CD4-positive, alpha-beta T cell (primary cell): ENCODE data around the gene FRMPD1. TPM values are rescaled to one million over a fixed set of nuclear protein-coding genes. Genes with fewer than 3 reads are reported as not detected.
"Not testable (repeated sequence)": the region's sequence is repeated elsewhere in the genome, so short reads cannot be mapped to it uniquely, and the experiment has no call there.

ENCODE experiments used
- ATAC-seq: fragments of 200-7000 bp; cut with Tn5 transposase; one replicate; pipeline ENCODE4 v1.10.0; 2022; ENCODE audit warnings: mild to moderate bottlenecking; ENCODE audit not compliant: poor library complexity
- CTCF ChIA-PET: fragments of 350-600 bp; sonication (Branson Sonifier 250); formaldehyde crosslinking; loops from one replicate; lab custom pipeline; 2021; ENCODE audit warnings: antibody characterized with exemption, inconsistent platforms; lab: Charles Lee
- POLR2A ChIA-PET: fragments of 350-600 bp; sonication (Branson Sonifier 250); formaldehyde crosslinking; loops from one replicate; lab custom pipeline; 2021; ENCODE audit warnings: antibody characterized with exemption, inconsistent platforms; lab: Charles Lee
- DNase-seq, 14 experiments: peaks; one replicate each; pipeline ENCODE4 v3.0.0-alpha.2; 2013 to 2020; ENCODE audit warnings: mixed read lengths in 2 of 14
- H3K27ac ChIP-seq, 2 donors: one replicate each; pipeline versions ENCODE4 v1.5.1 to v1.7.0; 2013; ENCODE audit warnings: low read length in 2 of 2, low read depth in 1 of 2, mild to moderate bottlenecking in 1 of 2
- H3K27me3 ChIP-seq, 2 experiments: 1 replicate in 1 of 2; 2 replicates in 1 of 2; pipeline versions ENCODE4 v1.6.1 to v1.7.0; 2013; ENCODE audit warnings: low read length in 2 of 2, control low read depth in 1 of 2, mild to moderate bottlenecking in 1 of 2, moderate library complexity in 1 of 2; ENCODE audit not compliant: insufficient read depth in 2 of 2, control insufficient read depth in 1 of 2
- H3K36me3 ChIP-seq: one replicate; pipeline ENCODE4 v1.6.1; 2013; ENCODE audit warnings: low read length, control low read depth; ENCODE audit not compliant: insufficient read depth
- H3K4me1 ChIP-seq: one replicate; pipeline ENCODE4 v1.6.1; 2013; ENCODE audit warnings: low read length, control low read depth; ENCODE audit not compliant: insufficient read depth
- H3K4me3 ChIP-seq: one replicate; pipeline ENCODE4 v1.5.1; 2013; ENCODE audit warnings: mild to moderate bottlenecking, low read length, moderate library complexity
- H3K9me3 ChIP-seq, 2 experiments: 1 replicate in 1 of 2; 2 replicates in 1 of 2; pipeline versions ENCODE4 v1.6.1 to v1.7.0; 2013; ENCODE audit warnings: low read length in 2 of 2, mild to moderate bottlenecking in 2 of 2, control low read depth in 1 of 2, moderate library complexity in 1 of 2; ENCODE audit not compliant: control insufficient read depth in 1 of 2, insufficient read depth in 1 of 2
- H3K27ac Mint-ChIP-seq: one replicate; pipeline ENCODE4 v1.8.0; 2020; ENCODE audit warnings: mixed read lengths
- H3K27me3 Mint-ChIP-seq: one replicate; pipeline ENCODE4 v1.8.0; 2021; ENCODE audit warnings: mixed read lengths
- H3K36me3 Mint-ChIP-seq: one replicate; pipeline ENCODE4 v1.8.0; 2021; ENCODE audit warnings: low read depth, mixed read lengths
- H3K4me1 Mint-ChIP-seq: one replicate; pipeline ENCODE4 v1.8.0; 2021; ENCODE audit warnings: low read depth, mixed read lengths
- H3K4me3 Mint-ChIP-seq: one replicate; pipeline ENCODE4 v1.8.0; 2020; ENCODE audit warnings: mild to moderate bottlenecking, mixed read lengths
- H3K9me3 Mint-ChIP-seq: one replicate; pipeline ENCODE4 v1.8.0; 2020; ENCODE audit warnings: mixed read lengths
- intact Hi-C, 2 experiments: fragments of 100-400 bp; cut with DNase I in 1 of 2; cut with micrococcal nuclease in 1 of 2; formaldehyde crosslinking; loops; one replicate each; pipeline versions ENCODE4 v1.15.1 to v1.9.0; 2023 to 2025; cut with DNase I, micrococcal nuclease
- total RNA-seq, 174 experiments: library from RNA in 2 of 174; stranded (reverse) in 2 of 174; gene quantifications; one replicate each; pipeline ENCODE4 v1.2.3 and lab custom pipeline; 2021 to 2026
- TF ChIP-seq, protein P1 (sequence below): fragments of 200-600 bp; IDR thresholded peaks from one replicate; pipeline ENCODE4 v1.8.0; 2022; ENCODE audit warnings: antibody characterized with exemption, mild to moderate bottlenecking

FRMPD1 gene
- total RNA-seq, 2 experiments from 2014 or later: not detected

DNA sequence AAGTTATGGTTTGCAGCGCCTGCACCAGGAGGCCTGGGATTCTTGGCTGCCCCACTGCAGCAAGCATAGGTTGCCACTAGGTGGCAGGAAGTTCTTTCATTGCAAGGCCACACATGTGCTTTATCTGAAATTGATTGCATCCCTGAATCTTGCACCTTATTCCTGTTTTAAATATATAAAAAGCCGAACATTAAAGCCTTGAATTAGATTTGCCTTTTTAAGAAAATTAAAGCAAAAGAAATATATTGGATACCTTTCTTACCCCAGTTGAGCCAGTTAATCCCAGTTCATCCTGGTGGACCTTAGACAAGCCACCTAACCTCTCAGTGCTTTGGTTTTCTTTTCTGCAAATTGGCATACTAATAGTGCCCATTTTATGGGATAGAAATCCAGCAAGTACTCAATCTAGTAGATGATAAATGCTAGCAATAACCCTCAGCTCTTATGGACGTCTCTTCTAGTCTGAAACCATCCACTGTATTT, 96.6 kb downstream of the FRMPD1 start:
- TF ChIP-seq, protein P1, sequence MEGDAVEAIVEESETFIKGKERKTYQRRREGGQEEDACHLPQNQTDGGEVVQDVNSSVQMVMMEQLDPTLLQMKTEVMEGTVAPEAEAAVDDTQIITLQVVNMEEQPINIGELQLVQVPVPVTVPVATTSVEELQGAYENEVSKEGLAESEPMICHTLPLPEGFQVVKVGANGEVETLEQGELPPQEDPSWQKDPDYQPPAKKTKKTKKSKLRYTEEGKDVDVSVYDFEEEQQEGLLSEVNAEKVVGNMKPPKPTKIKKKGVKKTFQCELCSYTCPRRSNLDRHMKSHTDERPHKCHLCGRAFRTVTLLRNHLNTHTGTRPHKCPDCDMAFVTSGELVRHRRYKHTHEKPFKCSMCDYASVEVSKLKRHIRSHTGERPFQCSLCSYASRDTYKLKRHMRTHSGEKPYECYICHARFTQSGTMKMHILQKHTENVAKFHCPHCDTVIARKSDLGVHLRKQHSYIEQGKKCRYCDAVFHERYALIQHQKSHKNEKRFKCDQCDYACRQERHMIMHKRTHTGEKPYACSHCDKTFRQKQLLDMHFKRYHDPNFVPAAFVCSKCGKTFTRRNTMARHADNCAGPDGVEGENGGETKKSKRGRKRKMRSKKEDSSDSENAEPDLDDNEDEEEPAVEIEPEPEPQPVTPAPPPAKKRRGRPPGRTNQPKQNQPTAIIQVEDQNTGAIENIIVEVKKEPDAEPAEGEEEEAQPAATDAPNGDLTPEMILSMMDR: peak; percentile 89
- Histone ChIP-seq H3K27me3 (no peaks in the 10 kb centered on the region), H3K4me3 (no peak overlapping the region), H3K9me3 (no peaks in the 10 kb centered on the region), H3K4me1 (no peaks in the 10 kb centered on the region), H3K36me3 (no peaks in the 10 kb centered on the region), H3K27ac (no peak overlapping the region)
- no peak overlapping the region for H3K27ac Mint-ChIP-seq
- intact Hi-C loops: loop anchor here in 1 of 2 experiments (5.0 kb wide), 1 partner anchor 165 kb away; no protein-coding TSS in a partner anchor
- no peaks in the 10 kb centered on the region for H3K27me3 Mint-ChIP-seq
- ChIA-PET POLR2A (no interaction called here), CTCF (interaction anchor here (0.5 to 0.8 kb wide), 2 partner anchors 9 to 14 kb away, joined by 3 read pairs; no protein-coding TSS in a partner anchor)
- H3K4me1 Mint-ChIP-seq: peaks cover 3% of the 10 kb centered on the region
- no peaks in the 10 kb centered on the region for H3K9me3 Mint-ChIP-seq
- H3K4me3 Mint-ChIP-seq: no peak overlapping the region
- H3K36me3 Mint-ChIP-seq: no peaks in the 10 kb centered on the region
- peak; percentile 97 for ATAC-seq
- peak; percentile 22 to 73 (median 44) for DNase-seq

DNA sequence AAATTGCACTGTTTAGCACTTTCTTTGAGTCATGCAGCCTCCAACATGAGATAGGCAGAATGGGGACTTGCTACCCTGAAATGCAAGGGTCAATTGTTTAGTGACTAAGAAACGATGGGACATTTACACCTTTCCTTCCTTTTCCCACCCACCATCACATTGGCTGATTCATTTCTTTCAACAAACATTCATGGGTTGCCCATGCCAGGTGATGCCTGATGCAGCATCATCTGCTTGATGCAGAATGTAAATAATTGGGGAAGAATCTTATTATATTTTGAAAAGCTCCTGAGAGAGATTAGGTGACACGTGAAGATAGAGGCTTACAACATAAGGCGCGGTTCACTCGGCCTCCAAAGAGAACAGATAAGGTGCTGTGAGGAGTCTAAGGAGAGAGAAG, 98.4 kb downstream of the FRMPD1 start:
- H3K36me3 ChIP-seq: no peaks in the 10 kb centered on the region
- DNase-seq: no peak
- POLR2A ChIA-PET: no interaction called here

DNA sequence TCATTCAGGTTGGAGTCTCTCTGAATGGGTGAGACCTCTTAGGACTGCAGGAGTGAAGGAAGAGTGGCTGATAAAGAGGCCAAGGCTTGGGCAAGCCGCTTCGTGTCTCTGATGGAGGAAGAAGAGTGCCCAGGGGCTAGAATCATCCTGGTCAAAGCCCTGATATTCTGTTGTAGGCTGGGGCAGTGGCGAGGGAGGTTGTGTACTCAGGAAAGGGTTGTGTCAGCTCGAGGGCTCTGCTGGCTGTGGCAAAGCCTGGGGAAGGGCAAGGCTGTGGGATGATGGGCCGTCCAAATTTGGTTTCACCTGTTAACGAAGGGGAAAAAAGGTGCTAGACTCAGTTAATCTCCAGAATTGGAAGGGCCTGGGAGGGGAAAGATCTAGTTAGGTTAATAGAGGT, 100.4 kb downstream of the FRMPD1 start:
- H3K9me3 Mint-ChIP-seq: no peaks in the 10 kb centered on the region
- no peak overlapping the region for H3K27ac ChIP-seq
- no peak overlapping the region for H3K4me3 ChIP-seq
- POLR2A ChIA-PET: no interaction called here
- ATAC-seq: no peak
- TF ChIP-seq, protein P1: no peak
- peak overlapping the region; percentile 64 for H3K4me3 Mint-ChIP-seq
- H3K27ac Mint-ChIP-seq: peak overlapping the region; percentile 15
- intact Hi-C loops: loop anchor here in 1 of 2 experiments (5.0 kb wide), 2 partner anchors 269 to 284 kb away; partner anchors contain the start of gene ZBTB5
- no peaks in the 10 kb centered on the region for H3K27me3 Mint-ChIP-seq
- no peaks in the 10 kb centered on the region for H3K36me3 ChIP-seq
- H3K4me1 ChIP-seq: peaks cover 18% of the 10 kb centered on the region
- H3K4me1 Mint-ChIP-seq: peaks cover 30% of the 10 kb centered on the region
- no peaks in the 10 kb centered on the region for H3K27me3 ChIP-seq
- peaks cover 9% of the 10 kb centered on the region for H3K36me3 Mint-ChIP-seq
- DNase-seq: no peak
- H3K9me3 ChIP-seq: no peaks in the 10 kb centered on the region
- CTCF ChIA-PET: no interaction called here

More for the DNA sequence above, 98.4 kb downstream of the FRMPD1 start:
- CTCF ChIA-PET: no interaction called here
- peaks cover 9% of the 10 kb centered on the region for H3K36me3 Mint-ChIP-seq
- H3K4me1 ChIP-seq: peaks cover 10% of the 10 kb centered on the region
- H3K4me3 ChIP-seq: no peak overlapping the region
- TF ChIP-seq, protein P1: no peak
- H3K4me3 Mint-ChIP-seq: no peak overlapping the region
- H3K27ac Mint-ChIP-seq: no peak overlapping the region
- H3K4me1 Mint-ChIP-seq: peaks cover 17% of the 10 kb centered on the region
- intact Hi-C loops: loop anchor here in 1 of 2 experiments (5.0 kb wide), 1 partner anchor 167 kb away; no protein-coding TSS in a partner anchor
- no peaks in the 10 kb centered on the region for H3K9me3 ChIP-seq
- H3K27me3 Mint-ChIP-seq: no peaks in the 10 kb centered on the region
- no peak for ATAC-seq
- no peaks in the 10 kb centered on the region for H3K9me3 Mint-ChIP-seq
- H3K27me3 ChIP-seq: no peaks in the 10 kb centered on the region
- H3K27ac ChIP-seq: no peak overlapping the region

DNA sequence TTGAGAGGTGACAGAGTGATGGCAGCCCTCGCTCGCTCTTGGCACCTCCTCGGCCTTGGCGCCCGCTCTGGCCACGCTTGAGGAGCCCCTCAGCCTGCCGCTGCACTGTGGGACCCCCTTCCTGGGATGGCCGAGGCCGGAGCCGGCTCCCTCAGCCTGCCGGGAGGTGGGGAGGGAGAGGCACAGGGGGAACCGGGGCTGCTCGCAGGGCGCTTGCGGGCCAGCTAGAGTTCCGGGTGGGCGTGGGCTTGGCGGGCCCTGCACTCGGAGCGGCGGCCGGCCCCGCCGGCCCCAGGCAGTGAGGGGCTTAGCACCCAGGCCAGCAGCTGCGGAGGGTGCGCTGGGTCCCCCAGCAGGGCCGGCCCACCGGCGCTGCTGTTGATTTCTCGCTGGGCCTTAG, 101.0 kb downstream of the FRMPD1 start:
- H3K9me3 Mint-ChIP-seq, H3K27me3 Mint-ChIP-seq, H3K36me3 Mint-ChIP-seq, H3K36me3 ChIP-seq, H3K9me3 ChIP-seq, CTCF ChIA-PET, DNase-seq, H3K4me3 Mint-ChIP-seq, ATAC-seq, POLR2A ChIA-PET, H3K4me3 ChIP-seq, H3K27ac Mint-ChIP-seq, H3K27ac ChIP-seq, H3K27me3 ChIP-seq: not testable (repeated sequence)
- H3K4me1 ChIP-seq: peaks cover 18% of the 10 kb centered on the region
- H3K4me1 Mint-ChIP-seq: peaks cover 30% of the 10 kb centered on the region
- intact Hi-C loops: loop anchor here in 1 of 2 experiments (5.0 kb wide), 2 partner anchors 269 to 284 kb away; partner anchors contain the start of gene ZBTB5

DNA sequence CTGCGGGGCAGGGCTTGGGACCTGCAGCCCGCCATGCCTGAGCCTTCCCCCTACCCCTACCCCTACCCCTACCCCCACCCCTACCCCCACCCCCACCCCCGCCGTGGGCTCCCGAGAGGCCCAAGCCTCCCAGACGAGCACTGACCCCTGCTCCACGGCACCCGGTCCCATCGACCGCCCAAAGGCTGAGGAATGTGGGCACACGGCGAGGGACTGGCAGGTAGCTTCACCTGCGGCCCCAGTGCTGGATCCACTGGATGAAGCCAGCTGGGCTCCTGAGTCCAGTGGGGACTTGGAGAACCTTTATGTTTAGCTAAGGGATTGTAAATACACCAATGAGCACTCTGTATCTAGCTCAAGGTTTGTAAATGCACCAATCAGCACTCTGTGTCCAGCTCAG, 101.4 kb downstream of the FRMPD1 start:
- CTCF ChIA-PET, ATAC-seq, POLR2A ChIA-PET, H3K9me3 ChIP-seq, H3K36me3 Mint-ChIP-seq, DNase-seq, H3K4me3 Mint-ChIP-seq, H3K4me3 ChIP-seq, H3K36me3 ChIP-seq, H3K27ac ChIP-seq, H3K27me3 Mint-ChIP-seq, H3K9me3 Mint-ChIP-seq, H3K27me3 ChIP-seq: not testable (repeated sequence)
- H3K4me1 Mint-ChIP-seq: peaks cover 31% of the 10 kb centered on the region
- intact Hi-C loops: loop anchor here in 1 of 2 experiments (5.0 kb wide), 2 partner anchors 270 to 285 kb away; partner anchors contain the start of gene ZBTB5
- peak overlapping the region; percentile 88 for H3K27ac Mint-ChIP-seq
- H3K4me1 ChIP-seq: peaks cover 18% of the 10 kb centered on the region
